Measurements from ENCODE around the gene CSPG4.
"Not testable (repeated sequence)": the region's sequence is repeated elsewhere in the genome, so short reads cannot be mapped to it uniquely, and the experiment has no call there.

DNA sequence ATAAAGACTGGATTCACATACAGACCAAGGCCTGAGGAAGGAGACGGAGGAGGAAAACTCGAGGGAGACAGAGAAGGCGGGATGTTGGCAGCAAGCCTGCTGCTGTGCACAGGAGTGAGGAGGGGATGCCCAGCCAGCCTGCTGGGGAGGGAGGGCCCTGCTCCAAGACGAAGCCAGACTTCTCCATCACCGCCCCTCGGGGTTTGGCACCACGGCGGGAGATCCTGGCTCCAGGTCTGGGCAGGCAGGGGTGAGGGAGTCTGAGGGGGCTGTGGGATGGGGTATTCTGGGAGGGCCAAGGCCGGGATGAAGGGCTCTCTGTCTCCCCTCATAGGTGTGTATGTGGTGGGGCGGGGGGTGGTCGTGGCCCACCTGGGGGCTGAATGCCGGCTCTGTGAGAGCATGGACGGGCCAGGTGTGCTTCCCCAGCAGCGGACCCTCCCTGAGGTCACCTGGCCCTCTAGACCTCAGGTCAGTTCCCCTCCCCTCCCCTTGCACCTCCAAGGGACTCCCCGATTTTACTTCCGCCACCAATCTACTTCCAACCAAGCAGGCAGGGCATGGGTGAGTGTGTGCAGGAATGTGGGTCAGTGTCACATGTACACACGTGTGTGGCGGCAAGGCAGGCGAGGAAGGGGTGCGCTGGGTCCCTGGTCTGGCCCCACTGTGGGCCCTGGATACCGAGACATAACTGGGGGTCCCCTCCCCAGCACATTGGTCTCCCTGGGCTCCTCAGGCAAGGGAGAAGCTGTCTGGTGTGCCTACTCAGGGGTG lies 14.5 kb downstream of the CSPG4 start:
- TF ChIP-seq, protein P1, sequence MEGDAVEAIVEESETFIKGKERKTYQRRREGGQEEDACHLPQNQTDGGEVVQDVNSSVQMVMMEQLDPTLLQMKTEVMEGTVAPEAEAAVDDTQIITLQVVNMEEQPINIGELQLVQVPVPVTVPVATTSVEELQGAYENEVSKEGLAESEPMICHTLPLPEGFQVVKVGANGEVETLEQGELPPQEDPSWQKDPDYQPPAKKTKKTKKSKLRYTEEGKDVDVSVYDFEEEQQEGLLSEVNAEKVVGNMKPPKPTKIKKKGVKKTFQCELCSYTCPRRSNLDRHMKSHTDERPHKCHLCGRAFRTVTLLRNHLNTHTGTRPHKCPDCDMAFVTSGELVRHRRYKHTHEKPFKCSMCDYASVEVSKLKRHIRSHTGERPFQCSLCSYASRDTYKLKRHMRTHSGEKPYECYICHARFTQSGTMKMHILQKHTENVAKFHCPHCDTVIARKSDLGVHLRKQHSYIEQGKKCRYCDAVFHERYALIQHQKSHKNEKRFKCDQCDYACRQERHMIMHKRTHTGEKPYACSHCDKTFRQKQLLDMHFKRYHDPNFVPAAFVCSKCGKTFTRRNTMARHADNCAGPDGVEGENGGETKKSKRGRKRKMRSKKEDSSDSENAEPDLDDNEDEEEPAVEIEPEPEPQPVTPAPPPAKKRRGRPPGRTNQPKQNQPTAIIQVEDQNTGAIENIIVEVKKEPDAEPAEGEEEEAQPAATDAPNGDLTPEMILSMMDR (IDR thresholded peaks at IDR 0.05 in 2 of 3, conservative IDR thresholded peaks at IDR 0.05 in 1 of 3; ENCODE audit: insufficient read depth in 2 of 3, low read depth in 1 of 3, low read length in 3 of 3), result not testable (repeated sequence)
- TF ChIP-seq ZNF77 (CRISPR knock-in tag; IDR thresholded peaks at IDR 0.05); POLR2A (conservative IDR thresholded peaks at IDR 0.05); BACH1 (tag; IDR thresholded peaks at IDR 0.05); FOS (IDR thresholded peaks at IDR 0.05; ENCODE audit: extremely low read depth, insufficient read length): not testable (repeated sequence)
